GM12875 (cell line): ENCODE data around the gene FITM1.

Experiments used
- H3K4me3 ChIP-seq: one replicate; pipeline ENCODE4 v1.5.1; 2011; ENCODE audit warnings: low read depth, low read length, control low read depth
- TF ChIP-seq, protein P1 (sequence below): IDR thresholded peaks from 2 replicates; pipeline ENCODE4 v1.5.1; 2011; ENCODE audit warnings: low read depth, mild to moderate bottlenecking, control low read depth, inconsistent platforms, low read length, moderate library complexity, borderline replicate concordance; ENCODE audit not compliant: insufficient read depth

The FITM1 gene

DNA sequence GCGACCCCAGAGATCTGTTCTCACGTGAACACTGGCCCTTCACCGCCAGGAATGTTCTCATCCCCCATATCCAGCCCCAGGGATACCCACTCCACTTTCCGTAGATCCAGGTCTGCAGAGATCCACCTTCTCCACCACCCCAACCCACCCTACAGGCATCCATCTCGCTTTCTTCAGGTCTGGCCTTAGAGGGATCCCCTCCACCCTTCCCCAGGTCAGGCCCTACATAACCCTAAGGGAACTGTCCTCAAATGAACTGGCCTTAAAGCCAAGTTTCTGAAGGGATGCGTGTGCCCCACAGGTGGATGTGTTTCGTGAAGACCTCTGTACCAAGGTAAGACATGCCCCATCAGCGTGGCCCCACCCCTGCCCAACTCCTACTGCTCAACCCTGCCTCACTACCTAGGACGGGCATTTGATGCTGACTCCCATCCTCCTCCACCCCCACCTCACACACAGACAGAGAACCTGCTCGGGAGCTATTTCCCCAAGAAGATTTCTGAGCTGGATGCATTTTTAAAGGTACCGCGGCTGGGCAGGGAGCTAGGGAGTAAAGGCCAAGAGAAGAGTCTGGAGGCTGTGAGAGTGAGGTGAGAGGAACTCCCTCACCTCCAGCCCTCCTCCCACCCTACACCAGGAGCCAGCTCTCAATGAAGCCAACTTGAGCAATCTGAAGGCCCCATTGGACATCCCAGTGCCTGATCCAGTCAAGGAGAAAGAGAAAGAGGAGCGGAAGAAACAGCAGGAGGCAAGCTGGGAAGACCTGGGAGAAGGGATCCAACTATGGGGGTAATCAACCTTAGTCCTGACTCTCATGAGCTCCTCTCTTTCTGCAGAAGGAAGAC, 6.4 kb downstream of the FITM1 start:
- TF ChIP-seq, protein P1, sequence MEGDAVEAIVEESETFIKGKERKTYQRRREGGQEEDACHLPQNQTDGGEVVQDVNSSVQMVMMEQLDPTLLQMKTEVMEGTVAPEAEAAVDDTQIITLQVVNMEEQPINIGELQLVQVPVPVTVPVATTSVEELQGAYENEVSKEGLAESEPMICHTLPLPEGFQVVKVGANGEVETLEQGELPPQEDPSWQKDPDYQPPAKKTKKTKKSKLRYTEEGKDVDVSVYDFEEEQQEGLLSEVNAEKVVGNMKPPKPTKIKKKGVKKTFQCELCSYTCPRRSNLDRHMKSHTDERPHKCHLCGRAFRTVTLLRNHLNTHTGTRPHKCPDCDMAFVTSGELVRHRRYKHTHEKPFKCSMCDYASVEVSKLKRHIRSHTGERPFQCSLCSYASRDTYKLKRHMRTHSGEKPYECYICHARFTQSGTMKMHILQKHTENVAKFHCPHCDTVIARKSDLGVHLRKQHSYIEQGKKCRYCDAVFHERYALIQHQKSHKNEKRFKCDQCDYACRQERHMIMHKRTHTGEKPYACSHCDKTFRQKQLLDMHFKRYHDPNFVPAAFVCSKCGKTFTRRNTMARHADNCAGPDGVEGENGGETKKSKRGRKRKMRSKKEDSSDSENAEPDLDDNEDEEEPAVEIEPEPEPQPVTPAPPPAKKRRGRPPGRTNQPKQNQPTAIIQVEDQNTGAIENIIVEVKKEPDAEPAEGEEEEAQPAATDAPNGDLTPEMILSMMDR = no peak
- peak overlapping the region; percentile 73 for H3K4me3 ChIP-seq

DNA sequence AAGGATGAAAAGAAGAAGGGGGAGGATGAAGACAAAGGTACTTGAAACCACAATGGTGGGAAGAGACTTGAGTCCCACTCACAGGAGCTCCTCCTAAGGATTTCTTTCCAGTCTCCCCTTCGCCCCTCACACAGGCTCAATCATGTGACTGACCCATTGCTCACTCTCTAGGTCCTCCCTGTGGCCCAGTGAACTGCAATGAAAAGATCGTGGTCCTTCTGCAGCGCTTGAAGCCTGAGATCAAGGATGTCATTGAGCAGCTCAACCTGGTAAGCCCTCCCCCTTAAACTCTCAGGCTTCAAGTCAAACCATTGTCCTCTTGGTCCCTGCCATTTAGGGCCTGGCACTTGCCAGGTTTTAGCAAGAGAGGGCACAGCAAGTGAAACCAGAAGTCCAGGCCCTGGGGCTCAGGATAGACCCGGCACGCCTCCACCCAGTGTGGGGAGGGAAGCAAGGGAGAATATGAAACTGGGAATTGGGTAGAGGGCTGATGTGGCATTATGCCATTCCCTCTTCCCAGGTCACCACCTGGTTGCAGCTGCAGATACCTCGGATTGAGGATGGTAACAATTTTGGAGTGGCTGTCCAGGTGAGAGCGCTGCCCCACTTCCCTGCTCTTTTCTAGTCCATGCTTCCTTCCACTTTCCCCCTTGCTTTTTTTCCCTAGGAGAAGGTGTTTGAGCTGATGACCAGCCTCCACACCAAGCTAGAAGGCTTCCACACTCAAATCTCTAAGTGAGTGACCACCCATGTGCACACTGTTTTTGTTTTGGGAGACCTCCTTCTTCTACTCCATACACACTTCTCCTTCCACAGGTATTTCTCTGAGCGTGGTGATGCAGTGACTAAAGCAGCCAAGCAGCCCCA, 7.3 kb downstream of the FITM1 start:
- H3K4me3 ChIP-seq = no peak overlapping the region
- TF ChIP-seq, protein P1 = no peak

DNA sequence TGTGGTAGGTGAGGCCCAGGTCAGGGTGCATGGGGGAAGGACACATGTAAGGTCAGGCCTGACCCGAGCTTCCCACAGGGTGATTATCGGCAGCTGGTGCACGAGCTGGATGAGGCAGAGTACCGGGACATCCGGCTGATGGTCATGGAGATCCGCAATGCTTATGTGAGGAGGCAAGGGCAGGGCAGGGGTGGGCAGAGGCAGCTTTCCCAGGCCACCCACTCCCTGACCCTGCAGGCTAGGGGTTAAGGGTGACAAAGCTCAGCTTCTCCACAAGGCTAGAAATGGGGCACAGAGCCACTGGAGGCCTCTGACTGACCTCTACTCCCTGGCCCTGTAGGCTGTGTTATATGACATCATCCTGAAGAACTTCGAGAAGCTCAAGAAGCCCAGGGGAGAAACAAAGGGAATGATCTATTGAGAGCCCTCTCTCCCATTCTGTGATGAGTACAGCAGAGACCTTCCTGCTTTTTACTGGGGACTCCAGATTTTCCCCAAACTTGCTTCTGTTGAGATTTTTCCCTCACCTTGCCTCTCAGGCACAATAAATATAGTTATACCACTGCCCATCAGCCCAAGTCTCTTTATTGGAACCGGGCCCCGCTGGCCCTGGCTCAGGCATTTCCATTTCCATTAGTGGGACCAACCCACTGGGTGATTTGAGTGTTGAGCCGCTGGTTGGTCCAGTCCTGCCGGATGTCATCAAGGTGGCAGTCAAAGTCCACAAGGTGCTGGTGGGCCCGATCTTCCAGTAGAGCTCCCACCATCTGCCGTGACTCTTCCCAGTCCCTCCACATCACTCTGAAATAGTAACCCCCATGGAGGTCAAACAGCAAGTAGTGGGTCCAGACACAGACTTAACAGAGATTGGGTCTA, 8.2 kb downstream of the FITM1 start:
- TF ChIP-seq, protein P1 = no peak
- H3K4me3 ChIP-seq = no peak overlapping the region

DNA sequence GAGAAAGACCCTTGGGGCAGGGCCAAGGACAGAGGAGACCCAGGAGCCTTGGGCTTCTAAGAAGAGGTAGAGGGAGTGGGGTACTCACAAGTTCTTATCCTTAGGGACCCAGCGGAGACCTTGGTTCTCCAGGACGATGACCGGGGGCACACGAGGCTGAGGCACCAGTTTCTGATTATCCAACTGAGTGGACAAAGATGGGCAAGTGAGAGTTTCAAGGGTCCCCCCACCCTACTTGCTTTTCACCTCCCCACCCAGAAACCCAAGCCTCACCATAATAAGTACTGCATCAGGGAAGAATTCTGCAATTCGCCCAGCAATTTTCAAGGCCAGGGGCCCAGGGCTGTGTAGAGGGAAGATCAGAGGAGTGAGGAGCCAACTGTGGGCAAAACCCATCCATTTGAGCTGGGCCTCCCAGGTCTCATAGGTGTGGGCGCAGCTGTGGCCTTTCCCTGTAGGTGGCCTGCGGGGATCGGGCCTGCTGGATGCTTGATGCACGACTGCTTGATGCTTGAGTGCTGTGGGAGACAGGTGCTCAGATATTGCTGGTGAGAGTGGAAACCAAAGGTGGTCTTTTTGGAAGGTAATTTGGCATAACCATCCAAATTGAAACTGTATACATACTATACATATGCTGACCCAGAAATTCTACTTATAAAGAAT, 8.9 kb downstream of the FITM1 start:
- TF ChIP-seq, protein P1 = no peak
- H3K4me3 ChIP-seq = no peak overlapping the region

DNA sequence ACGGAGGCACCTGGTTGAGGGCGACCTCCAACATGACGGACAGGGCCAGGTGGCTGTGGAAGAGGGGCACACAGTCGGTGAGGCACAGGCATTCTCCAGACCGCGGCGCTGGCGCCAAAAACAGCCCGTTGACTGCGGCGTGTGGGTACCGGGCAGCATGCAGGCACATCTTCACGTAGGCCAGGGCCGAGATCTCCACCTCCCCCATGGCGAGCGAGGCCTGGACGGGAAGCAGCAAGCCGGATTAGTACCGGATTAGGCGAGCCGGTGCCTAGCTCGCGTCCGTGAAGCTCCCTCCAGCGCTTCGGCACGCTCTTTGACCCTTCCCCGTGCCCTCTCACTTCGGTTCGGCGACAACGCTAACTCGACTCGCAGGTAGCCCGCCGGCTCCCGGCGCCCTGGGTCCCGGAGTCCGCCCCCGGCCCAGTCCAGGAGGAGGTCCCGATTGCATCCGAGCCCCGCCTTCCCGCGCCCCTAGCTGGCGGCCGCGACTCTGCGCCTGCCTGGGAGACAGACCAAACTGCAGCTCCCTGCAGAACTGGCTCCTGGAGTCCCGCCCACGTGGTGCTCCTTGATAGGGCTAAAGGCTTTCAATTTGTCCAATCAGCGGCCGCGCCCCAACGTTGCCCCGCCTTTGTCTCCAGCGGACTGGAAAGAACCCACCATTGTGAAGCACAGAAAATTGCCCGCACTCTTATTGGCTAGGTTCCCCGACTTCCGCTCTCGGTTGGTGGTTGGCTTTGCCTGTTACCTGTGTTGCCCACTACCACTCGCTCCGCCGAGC, 10.8 kb downstream of the FITM1 start, which contains the start of gene EMC9:
TSS of gene EMC9 (minus strand) at position 495 of the 784 bp plus-strand sequence. CDS start at position 208, 287 bp downstream.
- H3K4me3 ChIP-seq = peak within 1 kb of the TSS; percentile 67
- TF ChIP-seq, protein P1 = no peak
